Activated T-cell treated with anti-CD3 and anti-CD28 coated beads, Interleukin-2, amount 50 U/mL, for 4 hours (primary cell): ENCODE results near the gene IKZF3. TPM values are rescaled to one million over a fixed set of nuclear protein-coding genes. Genes with fewer than 3 reads are reported as not detected.

Experiments
- ATAC-seq, 2 donors: fragments of 200-7000 bp; cut with Tn5 transposase; one replicate each; pipeline ENCODE4 v1.10.0; 2021
- DNase-seq: peaks from one replicate; pipeline ENCODE4 v3.0.0-alpha.2; 2020
- H3K27me3 Mint-ChIP-seq: one replicate; pipeline ENCODE4 v1.8.0; 2021; ENCODE audit warnings: low read depth, mixed read lengths
- H3K36me3 Mint-ChIP-seq: one replicate; pipeline ENCODE4 v1.8.0; 2022; ENCODE audit warnings: mixed read lengths; ENCODE audit not compliant: insufficient read depth
- H3K4me1 Mint-ChIP-seq: one replicate; pipeline ENCODE4 v1.8.0; 2021; ENCODE audit warnings: low read depth, mixed read lengths
- H3K4me3 Mint-ChIP-seq: one replicate; pipeline ENCODE4 v1.8.0; 2021; ENCODE audit warnings: mild to moderate bottlenecking, moderate library complexity, mixed read lengths
- H3K9me3 Mint-ChIP-seq: one replicate; pipeline ENCODE4 v1.8.0; 2021; ENCODE audit warnings: mixed read lengths
- total RNA-seq, 3 donors: library from RNA; stranded (reverse); gene quantifications; one replicate each; pipeline ENCODE4 v1.2.1, GENCODE V29; 2021

Gene IKZF3
- total RNA-seq, 3 donors from 2014 or later: 82.3 to 106 (median 91.6) TPM

DNA sequence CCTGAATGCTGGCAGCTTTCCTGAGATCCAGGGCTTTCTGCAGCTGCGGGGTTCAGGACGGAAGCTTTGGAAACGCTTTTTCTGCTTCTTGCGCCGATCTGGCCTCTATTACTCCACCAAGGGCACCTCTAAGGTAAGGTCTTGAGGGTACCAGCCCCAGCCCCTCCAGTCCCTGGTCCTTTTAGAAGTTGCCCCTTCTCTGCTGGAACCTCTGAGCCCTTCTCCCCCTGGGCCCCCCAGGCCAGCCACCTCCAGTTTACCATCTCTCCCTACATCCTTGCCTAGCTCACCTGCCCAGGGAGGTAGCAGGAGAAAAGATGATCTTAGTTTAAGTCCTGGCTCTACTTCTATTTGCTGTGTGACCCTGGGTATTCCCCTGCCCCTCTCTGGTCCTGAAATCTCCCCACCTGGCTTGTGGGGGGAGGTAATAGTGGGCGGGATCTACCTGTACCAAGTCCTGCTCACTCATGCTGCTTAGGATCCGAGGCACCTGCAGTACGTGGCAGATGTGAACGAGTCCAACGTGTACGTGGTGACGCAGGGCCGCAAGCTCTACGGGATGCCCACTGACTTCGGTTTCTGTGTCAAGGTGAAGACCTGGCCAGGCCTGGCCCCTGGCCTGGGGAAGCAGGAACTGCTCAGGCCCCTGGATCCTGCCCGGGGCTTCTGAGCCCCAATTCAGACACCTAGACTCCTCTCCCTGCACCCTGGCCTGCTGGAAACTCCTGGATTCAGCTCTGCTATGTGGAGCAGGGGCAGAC is 119.9 kb downstream of the IKZF3 start:
- Mint-ChIP-seq H3K4me3 (no peak overlapping the region), H3K4me1 (peaks cover 7% of the 10 kb centered on the region), H3K27me3 (peaks cover 13% of the 10 kb centered on the region), H3K36me3 (no peaks in the 10 kb centered on the region), H3K9me3 (no peaks in the 10 kb centered on the region)
- DNase-seq (no peak), ATAC-seq (no peak)

DNA sequence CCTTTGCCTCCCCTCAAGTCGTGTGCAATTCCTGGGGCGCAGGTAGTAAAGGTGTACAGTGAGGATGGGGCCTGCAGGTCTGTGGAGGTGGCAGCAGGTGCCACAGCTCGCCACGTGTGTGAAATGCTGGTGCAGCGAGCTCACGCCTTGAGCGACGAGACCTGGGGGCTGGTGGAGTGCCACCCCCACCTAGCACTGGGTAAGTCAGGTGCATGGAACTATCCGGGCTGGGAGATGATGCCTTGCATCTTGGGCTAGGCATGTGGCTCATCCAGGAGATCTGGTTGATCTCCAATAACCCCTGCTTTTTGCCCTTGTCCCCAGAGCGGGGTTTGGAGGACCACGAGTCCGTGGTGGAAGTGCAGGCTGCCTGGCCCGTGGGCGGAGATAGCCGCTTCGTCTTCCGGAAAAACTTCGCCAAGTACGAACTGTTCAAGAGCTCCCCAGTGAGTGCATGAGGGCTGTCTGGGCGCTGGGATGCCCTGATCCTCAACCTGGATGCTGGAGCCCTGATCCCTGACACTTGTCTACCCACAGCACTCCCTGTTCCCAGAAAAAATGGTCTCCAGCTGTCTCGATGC is 121.2 kb downstream of the IKZF3 start:
- DNase-seq: no peak
- H3K4me3 Mint-ChIP-seq: no peak overlapping the region
- no peaks in the 10 kb centered on the region for H3K9me3 Mint-ChIP-seq
- H3K36me3 Mint-ChIP-seq: no peaks in the 10 kb centered on the region
- peaks cover 14% of the 10 kb centered on the region for H3K4me1 Mint-ChIP-seq
- ATAC-seq: no peak
- peaks cover 19% of the 10 kb centered on the region for H3K27me3 Mint-ChIP-seq

DNA sequence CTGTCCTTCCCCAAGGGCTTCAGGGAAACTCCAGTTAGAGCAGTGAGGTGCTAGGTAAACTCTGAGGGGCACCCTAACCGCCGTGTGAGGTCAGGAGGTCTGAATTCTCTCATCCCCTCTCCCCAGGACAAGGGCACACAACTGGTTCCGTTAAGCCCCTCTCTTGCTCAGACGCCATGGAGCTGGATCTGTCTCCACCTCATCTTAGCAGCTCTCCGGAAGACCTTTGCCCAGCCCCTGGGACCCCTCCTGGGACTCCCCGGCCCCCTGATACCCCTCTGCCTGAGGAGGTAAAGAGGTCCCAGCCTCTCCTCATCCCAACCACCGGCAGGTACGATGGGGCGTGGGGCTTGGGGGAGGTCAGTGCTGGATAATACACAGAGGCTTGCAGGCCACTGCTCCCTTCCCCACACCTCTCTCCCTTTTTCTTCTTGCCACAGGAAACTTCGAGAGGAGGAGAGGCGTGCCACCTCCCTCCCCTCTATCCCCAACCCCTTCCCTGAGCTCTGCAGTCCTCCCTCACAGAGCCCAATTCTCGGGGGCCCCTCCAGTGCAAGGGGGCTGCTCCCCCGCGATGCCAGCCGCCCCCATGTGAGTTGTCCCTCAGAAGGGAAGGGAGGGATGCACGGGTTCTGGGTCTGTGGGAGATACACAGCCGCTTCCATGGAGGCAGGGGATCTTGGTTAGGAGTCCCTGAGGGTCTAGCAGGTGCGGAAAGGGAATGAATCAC is 121.8 kb downstream of the IKZF3 start:
- ATAC-seq (no peak), DNase-seq (no peak)
- H3K9me3 Mint-ChIP-seq: no peaks in the 10 kb centered on the region
- H3K27me3 Mint-ChIP-seq: peaks cover 21% of the 10 kb centered on the region
- H3K4me1 Mint-ChIP-seq: peaks cover 14% of the 10 kb centered on the region
- H3K36me3 Mint-ChIP-seq: no peaks in the 10 kb centered on the region
- no peak overlapping the region for H3K4me3 Mint-ChIP-seq

DNA sequence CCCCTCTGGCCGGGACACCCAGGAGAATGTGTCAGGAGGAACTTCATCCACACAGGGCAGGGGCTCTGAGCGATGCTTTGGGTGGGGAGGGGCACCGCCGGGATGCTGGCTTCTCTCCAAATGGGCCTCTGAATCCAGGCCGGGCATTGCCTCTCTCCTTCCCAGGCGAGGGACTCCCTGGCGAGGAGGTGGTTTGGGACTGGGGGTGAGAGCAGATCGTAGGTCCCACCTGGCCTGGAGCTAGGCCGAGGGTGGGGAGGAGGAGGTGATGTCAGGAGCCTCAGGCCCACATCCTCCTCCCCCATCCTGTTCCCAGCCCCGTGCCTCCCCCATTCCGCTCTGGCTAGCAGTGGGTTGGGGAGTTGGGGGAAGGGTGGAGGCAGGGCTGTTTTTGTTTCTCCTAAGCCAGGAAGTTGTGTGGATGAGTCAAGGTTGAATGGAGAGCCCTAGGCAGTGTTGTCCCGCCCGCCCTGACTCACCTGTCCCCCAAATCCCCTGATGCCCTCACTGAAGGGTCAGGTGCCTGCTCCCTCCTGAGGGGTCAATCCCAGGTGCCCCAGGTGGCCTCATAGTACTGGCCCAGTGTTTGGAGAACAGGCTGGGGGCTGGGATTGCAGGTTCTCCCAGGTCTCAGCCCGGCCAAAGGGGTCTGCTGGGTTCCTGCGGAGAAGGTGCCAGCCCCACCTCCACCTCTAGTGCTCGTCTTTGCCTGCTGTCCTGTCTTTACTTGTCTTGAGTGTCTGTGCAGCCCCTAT is 123.6 kb downstream of the IKZF3 start:
- Mint-ChIP-seq H3K4me3 (no peak overlapping the region), H3K9me3 (no peaks in the 10 kb centered on the region), H3K27me3 (peaks cover 27% of the 10 kb centered on the region), H3K4me1 (peaks cover 14% of the 10 kb centered on the region), H3K36me3 (no peaks in the 10 kb centered on the region)
- ATAC-seq: no peak
- no peak for DNase-seq

DNA sequence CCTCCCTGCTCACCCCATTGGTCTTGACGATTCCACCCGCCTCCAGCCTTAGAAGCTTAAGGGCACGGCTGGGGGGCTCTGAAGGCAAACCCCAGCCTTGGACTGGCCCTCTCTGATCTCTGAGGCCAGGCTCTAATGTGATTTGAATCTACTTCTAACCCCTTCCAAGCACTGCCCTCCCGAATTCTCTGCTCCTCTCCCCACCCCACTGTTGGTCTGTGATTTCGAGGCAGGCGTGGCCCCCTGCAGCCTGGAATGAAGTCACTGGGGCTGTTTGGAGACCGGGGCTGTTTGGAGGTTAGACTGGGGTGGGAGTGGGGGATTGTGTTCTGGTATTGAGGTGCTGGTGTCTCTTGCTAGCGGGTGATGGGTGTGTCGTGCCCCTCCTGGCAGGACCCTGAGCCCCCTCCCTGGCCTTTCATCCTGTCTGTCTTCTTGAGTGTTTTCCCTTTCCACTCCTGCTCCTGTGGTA is 124.2 kb downstream of the IKZF3 start:
- no peaks in the 10 kb centered on the region for H3K9me3 Mint-ChIP-seq
- no peak for DNase-seq
- ATAC-seq: no peak
- H3K27me3 Mint-ChIP-seq: peaks cover 27% of the 10 kb centered on the region
- peaks cover 14% of the 10 kb centered on the region for H3K4me1 Mint-ChIP-seq
- no peaks in the 10 kb centered on the region for H3K36me3 Mint-ChIP-seq
- no peak overlapping the region for H3K4me3 Mint-ChIP-seq

DNA sequence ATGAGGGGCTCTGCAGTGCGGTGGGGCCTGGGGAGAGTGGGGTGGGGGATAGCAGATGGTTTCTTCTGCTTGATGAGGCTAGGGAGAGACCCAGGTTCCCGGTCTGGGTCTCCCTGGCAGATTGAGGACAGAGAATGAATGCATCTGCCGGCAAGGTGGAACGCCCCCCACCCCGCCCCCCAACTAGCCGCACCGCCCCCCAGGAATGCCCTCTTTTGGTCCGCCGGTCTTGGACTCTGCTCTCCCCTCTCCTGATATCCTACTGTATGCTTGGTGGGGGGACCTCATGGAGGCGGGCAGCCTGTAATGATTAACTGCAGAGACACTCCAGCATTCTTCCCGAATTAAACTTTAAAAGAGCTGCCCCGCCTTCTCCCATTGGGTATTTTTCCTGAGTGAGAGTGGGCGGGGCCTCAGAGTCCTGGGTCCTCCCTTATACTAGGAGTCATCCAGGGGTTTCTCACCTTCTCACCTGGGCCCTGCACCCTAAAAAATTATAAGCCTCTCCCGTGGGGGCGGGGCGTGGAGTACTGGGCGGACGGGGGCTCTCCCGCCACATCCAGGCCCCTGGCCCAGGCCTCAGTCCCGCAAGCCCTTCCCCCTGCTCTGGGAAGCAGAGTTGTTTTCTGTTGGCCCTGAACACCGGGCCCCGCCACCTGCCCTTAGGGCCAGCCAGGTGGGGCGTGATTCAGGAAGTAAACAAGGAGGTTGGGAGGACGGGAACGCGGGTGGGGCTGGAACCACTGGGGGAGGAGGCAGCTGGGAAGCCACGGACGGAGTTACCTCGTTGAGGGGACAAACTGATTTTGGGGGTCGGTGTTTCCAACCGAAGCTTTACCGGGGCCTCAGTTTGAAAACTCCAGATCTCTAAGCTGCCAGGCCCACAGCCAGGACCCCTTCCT is 124.9 kb downstream of the IKZF3 start:
- ATAC-seq (peak in 1 of 2 donors; percentile 4), DNase-seq (no peak)
- no peaks in the 10 kb centered on the region for H3K36me3 Mint-ChIP-seq
- no peak overlapping the region for H3K4me3 Mint-ChIP-seq
- peaks cover 14% of the 10 kb centered on the region for H3K4me1 Mint-ChIP-seq
- H3K9me3 Mint-ChIP-seq: no peaks in the 10 kb centered on the region
- H3K27me3 Mint-ChIP-seq: peaks cover 27% of the 10 kb centered on the region

DNA sequence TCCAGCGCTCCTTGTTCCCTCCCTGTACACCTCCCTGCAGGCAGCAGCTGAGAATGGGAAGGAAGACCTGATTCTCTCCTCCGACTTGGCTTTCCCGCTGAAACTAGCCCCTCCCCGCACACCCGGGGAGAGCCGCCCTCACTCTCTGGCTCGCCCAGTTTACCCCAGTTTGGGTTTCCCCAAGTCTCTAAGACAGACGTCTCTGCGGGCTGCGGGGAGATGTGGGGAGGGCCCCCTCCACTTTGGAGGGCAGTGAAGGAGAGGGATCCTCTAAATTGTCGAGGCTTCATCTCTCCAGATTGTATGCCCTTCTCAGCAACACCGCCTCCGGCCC is 125.6 kb downstream of the IKZF3 start:
- peaks cover 14% of the 10 kb centered on the region for H3K4me1 Mint-ChIP-seq
- peak; percentile 46 for DNase-seq
- H3K4me3 Mint-ChIP-seq: peak overlapping the region; percentile 72
- H3K27me3 Mint-ChIP-seq: peaks cover 27% of the 10 kb centered on the region
- peak; percentile 96 for ATAC-seq
- H3K36me3 Mint-ChIP-seq: no peaks in the 10 kb centered on the region
- no peaks in the 10 kb centered on the region for H3K9me3 Mint-ChIP-seq

DNA sequence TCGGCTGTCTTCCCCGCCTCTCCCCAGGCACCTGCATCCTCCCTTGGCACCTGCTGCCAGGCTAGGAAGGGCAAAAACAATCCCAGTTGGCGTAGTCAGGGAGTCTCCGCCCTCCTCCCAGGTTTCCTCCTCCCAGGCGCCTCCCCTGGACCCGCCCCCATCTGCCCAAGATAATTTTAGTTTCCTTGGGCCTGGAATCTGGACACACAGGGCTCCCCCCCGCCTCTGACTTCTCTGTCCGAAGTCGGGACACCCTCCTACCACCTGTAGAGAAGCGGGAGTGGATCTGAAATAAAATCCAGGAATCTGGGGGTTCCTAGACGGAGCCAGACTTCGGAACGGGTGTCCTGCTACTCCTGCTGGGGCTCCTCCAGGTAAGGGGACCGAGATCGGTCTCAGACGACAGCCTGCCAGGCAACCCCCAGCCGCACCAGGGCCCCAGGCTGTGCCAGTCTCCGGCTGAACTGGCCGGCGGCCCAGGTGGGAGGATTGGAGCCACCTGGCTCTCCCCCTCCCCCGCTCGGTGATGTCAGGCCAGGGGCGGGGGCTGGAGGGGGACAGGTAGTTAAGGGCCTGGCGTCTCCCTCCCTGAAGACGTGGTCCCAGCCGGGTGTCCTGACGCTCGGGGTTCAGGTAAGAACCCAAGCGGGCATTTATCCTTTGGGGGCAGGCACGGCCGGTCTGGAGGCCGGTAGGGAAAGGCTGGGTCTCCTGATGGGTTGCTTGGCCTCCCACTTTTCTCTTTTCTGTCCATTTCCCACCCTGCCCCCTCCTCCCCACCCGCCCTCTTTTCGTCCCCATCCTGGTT is 126.1 kb downstream of the IKZF3 start, which contains the start of gene GRB7:
TSS of gene GRB7 (plus strand) at position 179 of the 808 bp plus-strand sequence. CDS start 4,364 bp downstream, outside the sequence.
- Mint-ChIP-seq H3K27me3 (peaks cover 27% of the 10 kb centered on the region), H3K9me3 (no peaks in the 10 kb centered on the region), H3K4me1 (peaks cover 14% of the 10 kb centered on the region), H3K4me3 (peak within 1 kb of the TSS; percentile 72), H3K36me3 (no peaks in the 10 kb centered on the region)
- peak; percentile 4 to 13 for ATAC-seq
- no peak for DNase-seq

DNA sequence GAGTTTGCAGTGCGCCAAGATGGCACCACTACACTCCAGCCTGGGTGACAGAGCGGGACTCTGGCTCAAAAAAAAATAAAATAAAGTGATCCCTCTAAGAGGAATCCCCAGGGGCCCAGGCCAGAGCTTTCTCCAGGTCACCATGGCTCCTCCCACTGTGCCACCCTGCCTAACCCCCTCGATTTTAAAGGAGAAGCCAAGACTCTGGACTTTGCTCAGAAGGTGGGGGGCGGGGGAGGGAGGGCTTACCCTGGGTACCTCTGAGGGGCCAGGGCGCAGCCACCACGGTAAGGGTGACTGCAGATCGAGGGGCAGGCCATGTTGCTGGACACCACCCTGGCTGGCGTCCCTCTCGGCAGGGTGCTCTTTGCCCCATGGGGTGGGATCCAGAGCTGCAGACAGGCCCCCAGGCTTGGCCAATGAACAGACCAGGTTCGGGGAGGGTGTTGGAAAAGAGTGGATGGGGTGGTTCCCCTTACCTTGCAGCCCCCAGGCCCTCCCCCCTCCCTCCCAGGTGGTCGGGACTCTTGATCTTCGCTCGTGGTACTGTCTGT is 126.8 kb downstream of the IKZF3 start:
- Mint-ChIP-seq H3K9me3 (no peaks in the 10 kb centered on the region), H3K4me3 (no peak overlapping the region), H3K27me3 (peaks cover 27% of the 10 kb centered on the region), H3K4me1 (peaks cover 15% of the 10 kb centered on the region), H3K36me3 (no peaks in the 10 kb centered on the region)
- DNase-seq (no peak), ATAC-seq (no peak)

DNA sequence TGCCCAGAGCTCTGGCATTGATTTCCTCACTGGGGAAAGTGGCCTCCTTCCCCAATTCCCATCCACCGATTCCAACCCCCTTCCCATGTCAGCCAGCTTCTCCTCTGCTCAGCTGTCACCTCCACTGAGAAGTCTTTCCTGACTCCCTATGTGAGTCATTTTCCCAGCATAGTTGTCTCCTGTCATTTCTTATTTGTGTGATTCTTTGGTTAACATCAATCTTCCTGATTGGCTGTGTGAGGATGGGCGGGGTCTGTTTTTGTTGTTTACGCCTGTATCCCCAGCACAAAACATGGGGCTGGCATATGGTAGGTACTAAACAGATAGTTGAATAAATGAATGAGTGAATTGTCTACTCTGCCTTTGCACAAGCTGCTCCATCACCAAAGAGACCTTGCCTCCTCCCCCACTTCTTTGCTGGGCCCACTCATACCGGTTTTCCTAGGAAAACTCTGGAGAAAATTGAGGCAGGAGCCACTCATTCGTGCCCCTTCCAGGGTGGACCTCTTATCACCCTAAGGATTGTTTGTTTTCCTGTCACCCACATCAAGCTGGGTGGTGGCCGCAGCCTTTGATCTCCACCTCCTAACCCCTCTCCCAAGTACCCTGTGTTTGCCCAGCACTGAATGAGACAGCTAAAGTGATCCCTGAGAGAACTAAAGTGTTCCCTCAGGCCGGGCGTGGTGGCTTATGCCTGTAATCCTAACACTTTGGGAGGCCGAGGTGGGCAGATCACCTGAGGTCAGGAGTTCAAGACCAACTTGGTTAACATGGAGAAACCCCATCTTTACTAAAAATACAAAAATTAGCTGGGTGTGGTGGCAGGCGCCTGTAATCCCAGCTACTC is 127.6 kb downstream of the IKZF3 start:
- H3K36me3 Mint-ChIP-seq: no peaks in the 10 kb centered on the region
- H3K4me1 Mint-ChIP-seq: peaks cover 15% of the 10 kb centered on the region
- DNase-seq: no peak
- H3K9me3 Mint-ChIP-seq: no peaks in the 10 kb centered on the region
- peaks cover 27% of the 10 kb centered on the region for H3K27me3 Mint-ChIP-seq
- ATAC-seq: no peak
- peak overlapping the region; percentile 26 for H3K4me3 Mint-ChIP-seq

DNA sequence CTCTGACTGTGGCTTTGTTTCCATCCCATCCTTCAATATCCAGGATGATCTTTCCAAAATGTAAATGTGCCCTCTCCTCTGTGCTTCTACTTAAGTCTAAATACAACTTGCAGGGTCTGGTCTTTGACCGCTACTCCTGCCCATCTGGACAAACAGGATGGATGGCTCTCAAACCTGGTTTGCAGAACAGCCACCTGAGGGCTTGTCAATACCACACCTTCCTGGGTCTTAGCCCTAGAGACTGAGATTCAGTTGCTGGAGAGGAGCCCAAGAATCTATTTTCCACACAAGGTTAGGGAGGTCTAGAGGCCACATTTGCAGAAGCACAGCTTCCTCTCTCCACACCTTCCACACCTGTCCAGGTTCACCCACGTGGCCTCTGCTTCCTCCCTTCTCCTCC is 128.2 kb downstream of the IKZF3 start:
- H3K36me3 Mint-ChIP-seq: no peaks in the 10 kb centered on the region
- DNase-seq (no peak), ATAC-seq (no peak)
- H3K9me3 Mint-ChIP-seq: no peaks in the 10 kb centered on the region
- peaks cover 25% of the 10 kb centered on the region for H3K27me3 Mint-ChIP-seq
- H3K4me1 Mint-ChIP-seq: peaks cover 15% of the 10 kb centered on the region
- no peak overlapping the region for H3K4me3 Mint-ChIP-seq

DNA sequence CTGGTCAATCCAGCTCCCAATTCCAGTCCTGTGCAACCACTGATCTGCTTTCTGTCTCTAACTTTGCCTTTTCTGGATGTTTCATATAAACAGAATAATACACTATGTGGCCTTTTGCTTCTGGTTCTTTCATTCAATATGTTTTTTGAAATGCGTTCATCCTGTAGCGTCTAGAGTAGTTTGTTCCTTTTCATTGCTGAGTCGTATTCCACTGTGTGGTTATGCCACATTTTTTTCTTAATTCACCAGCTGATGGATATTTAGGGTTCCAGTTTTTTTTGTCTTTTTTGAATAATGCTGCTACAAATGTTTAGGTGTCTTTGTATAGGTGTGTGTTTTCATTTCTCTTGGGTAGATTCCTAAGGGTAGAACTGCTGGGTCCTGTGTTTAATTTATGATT is 131.5 kb downstream of the IKZF3 start:
- H3K27me3 Mint-ChIP-seq: peaks cover 7% of the 10 kb centered on the region
- H3K36me3 Mint-ChIP-seq: peaks cover 8% of the 10 kb centered on the region
- peaks cover 18% of the 10 kb centered on the region for H3K4me1 Mint-ChIP-seq
- no peak for ATAC-seq
- DNase-seq: no peak
- no peaks in the 10 kb centered on the region for H3K9me3 Mint-ChIP-seq
- H3K4me3 Mint-ChIP-seq: peak overlapping the region; percentile 37
